ENCODE data around the gene SLC6A2.

GRCh38 chr16:55665511-55665910, 9.7 kb downstream of the SLC6A2 start:
- TF ChIP-seq, protein P1, sequence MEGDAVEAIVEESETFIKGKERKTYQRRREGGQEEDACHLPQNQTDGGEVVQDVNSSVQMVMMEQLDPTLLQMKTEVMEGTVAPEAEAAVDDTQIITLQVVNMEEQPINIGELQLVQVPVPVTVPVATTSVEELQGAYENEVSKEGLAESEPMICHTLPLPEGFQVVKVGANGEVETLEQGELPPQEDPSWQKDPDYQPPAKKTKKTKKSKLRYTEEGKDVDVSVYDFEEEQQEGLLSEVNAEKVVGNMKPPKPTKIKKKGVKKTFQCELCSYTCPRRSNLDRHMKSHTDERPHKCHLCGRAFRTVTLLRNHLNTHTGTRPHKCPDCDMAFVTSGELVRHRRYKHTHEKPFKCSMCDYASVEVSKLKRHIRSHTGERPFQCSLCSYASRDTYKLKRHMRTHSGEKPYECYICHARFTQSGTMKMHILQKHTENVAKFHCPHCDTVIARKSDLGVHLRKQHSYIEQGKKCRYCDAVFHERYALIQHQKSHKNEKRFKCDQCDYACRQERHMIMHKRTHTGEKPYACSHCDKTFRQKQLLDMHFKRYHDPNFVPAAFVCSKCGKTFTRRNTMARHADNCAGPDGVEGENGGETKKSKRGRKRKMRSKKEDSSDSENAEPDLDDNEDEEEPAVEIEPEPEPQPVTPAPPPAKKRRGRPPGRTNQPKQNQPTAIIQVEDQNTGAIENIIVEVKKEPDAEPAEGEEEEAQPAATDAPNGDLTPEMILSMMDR (IDR thresholded peaks at IDR 0.05), result no peak
- TF ChIP-seq POLR2A (IDR thresholded peaks at IDR 0.05), result no peak
- TF ChIP-seq POLR2AphosphoS5 (IDR thresholded peaks at IDR 0.05), result no peak
- no peak for TF ChIP-seq EP300 (IDR thresholded peaks at IDR 0.05)
